A673 (cell line): ENCODE data around the gene DPY19L3.

ENCODE experiments used
- EZH2 ChIP-seq: fragments of 200-600 bp; sonication (generic); IDR thresholded peaks from 2 replicates; pipeline ENCODE4 v1.6.1; 2017; ENCODE audit warnings: borderline replicate concordance, low read depth, mild to moderate bottlenecking, mixed read lengths, antibody characterized with exemption, low read length; ENCODE audit not compliant: poor library complexity, severe bottlenecking
- TF ChIP-seq, protein P1 (sequence below): fragments of 300-800, 200-600 bp; sonication (generic); conservative IDR thresholded peaks from 2 replicates; pipeline ENCODE4 v1.5.1; 2017; ENCODE audit warnings: low read depth, mild to moderate bottlenecking, antibody characterized with exemption, low read length, moderate library complexity, mixed read lengths

DNA sequence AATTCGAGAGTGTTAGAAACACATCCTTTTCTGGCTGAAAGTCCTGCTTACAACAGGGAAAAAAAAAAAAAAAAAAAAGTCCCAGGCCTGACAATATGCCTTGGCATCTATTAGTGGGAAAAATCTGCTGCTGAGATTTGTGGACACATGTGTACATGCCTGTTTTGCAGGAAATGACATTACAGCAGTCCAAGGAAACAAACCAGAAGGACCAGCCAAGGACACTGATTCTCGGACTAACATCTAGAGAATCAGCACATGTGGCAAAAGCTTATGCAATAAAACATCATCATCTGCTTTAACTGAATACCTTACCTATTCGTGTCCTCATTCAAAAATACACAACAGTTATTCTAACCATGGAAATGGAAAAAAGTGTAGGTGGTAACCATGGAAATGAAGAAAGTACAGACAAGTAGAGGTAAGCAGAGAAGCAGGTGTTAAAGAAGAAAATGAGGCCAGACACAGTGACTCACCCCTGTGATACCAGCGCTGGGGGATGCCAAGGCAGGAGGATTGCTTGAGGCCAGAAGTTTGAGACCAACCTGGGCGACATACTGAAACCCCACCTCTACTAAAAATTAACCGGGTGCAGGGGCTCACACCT is 9.4 kb upstream of the DPY19L3 start:
- TF ChIP-seq, protein P1, sequence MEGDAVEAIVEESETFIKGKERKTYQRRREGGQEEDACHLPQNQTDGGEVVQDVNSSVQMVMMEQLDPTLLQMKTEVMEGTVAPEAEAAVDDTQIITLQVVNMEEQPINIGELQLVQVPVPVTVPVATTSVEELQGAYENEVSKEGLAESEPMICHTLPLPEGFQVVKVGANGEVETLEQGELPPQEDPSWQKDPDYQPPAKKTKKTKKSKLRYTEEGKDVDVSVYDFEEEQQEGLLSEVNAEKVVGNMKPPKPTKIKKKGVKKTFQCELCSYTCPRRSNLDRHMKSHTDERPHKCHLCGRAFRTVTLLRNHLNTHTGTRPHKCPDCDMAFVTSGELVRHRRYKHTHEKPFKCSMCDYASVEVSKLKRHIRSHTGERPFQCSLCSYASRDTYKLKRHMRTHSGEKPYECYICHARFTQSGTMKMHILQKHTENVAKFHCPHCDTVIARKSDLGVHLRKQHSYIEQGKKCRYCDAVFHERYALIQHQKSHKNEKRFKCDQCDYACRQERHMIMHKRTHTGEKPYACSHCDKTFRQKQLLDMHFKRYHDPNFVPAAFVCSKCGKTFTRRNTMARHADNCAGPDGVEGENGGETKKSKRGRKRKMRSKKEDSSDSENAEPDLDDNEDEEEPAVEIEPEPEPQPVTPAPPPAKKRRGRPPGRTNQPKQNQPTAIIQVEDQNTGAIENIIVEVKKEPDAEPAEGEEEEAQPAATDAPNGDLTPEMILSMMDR = no peak
- TF ChIP-seq EZH2 = no peak
